Measurements from ENCODE around the gene DNAH8.

GRCh38 chr6:38910207-38910606 is 195.1 kb downstream of the DNAH8 start:
- TF ChIP-seq, protein P1, sequence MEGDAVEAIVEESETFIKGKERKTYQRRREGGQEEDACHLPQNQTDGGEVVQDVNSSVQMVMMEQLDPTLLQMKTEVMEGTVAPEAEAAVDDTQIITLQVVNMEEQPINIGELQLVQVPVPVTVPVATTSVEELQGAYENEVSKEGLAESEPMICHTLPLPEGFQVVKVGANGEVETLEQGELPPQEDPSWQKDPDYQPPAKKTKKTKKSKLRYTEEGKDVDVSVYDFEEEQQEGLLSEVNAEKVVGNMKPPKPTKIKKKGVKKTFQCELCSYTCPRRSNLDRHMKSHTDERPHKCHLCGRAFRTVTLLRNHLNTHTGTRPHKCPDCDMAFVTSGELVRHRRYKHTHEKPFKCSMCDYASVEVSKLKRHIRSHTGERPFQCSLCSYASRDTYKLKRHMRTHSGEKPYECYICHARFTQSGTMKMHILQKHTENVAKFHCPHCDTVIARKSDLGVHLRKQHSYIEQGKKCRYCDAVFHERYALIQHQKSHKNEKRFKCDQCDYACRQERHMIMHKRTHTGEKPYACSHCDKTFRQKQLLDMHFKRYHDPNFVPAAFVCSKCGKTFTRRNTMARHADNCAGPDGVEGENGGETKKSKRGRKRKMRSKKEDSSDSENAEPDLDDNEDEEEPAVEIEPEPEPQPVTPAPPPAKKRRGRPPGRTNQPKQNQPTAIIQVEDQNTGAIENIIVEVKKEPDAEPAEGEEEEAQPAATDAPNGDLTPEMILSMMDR (IDR thresholded peaks at IDR 0.05; ENCODE audit: poor library complexity), result no peak
- TF ChIP-seq EZH2phosphoT487 (IDR thresholded peaks at IDR 0.05; ENCODE audit: low read depth, severe bottlenecking, unreplicated experiment) (no peak), EZH2 (IDR thresholded peaks at IDR 0.05; ENCODE audit: borderline replicate concordance) (no peak)
